Coronary artery (tissue), 2 donors: Measurements from ENCODE around the gene DPYD.

ENCODE experiments used
- DNase-seq: peaks from one replicate; pipeline ENCODE4 v3.0.0-alpha.2; 2017; ENCODE audit warnings: low spot score
- H3K27ac ChIP-seq, 2 donors: fragments of 200-600 bp; sonication (generic); one replicate each; pipeline ENCODE4 v1.5.1; 2016 to 2019
- H3K4me3 ChIP-seq: fragments of 200-600 bp; sonication (generic); 2 replicates; pipeline ENCODE4 v1.5.1; 2016; ENCODE audit warnings: mild to moderate bottlenecking, moderate library complexity
- CTCF ChIP-seq: fragments of 200-600 bp; sonication (generic); IDR thresholded peaks from one replicate; pipeline ENCODE4 v1.5.1; 2019; ENCODE audit warnings: antibody characterized with exemption

The DPYD gene

GRCh38 chr1:97936976-97937375, 16.1 kb upstream of the DPYD start:
- DNase-seq = no peak
- TF ChIP-seq CTCF = no peak
- H3K27ac ChIP-seq = no peak overlapping the region
- no peak overlapping the region for H3K4me3 ChIP-seq

GRCh38 chr1:97934491-97934890, 13.7 kb upstream of the DPYD start:
- DNase-seq = no peak
- Histone ChIP-seq H3K4me3 (no peak overlapping the region), H3K27ac (no peak overlapping the region)
- no peak for TF ChIP-seq CTCF

- H3K4me3 ChIP-seq = no peak overlapping the region
- DNase-seq = no peak
- no peak overlapping the region for H3K27ac ChIP-seq
- TF ChIP-seq CTCF = no peak
Observed at GRCh38 chr1:97929874-97930851, 9.3 kb upstream of the DPYD start.

- no peak for TF ChIP-seq CTCF
- DNase-seq = no peak
- Histone ChIP-seq H3K27ac (no peak overlapping the region), H3K4me3 (no peak overlapping the region)
Observed at GRCh38 chr1:97926017-97926708, 5.3 kb upstream of the DPYD start.

DNA sequence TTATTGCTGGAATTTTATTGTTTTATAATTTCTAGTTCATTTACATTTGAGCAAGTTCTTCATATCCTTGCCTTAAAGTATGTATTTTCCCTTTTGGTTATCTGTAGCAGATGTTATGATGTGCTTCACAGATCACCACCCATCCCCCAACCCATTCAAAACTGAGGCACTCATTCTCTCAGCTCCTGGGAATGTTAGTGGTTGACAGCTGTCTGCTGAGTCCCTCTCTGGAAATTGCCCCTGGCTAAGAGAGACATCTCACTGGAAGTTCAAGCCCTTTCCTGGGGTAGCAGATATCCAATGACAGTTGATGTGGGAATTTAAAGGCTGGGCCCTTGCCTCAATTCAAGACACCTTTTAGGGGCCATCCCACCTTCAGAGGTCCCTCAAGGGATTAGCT, 4.3 kb upstream of the DPYD start:
- H3K4me3 ChIP-seq = no peak overlapping the region
- no peak for TF ChIP-seq CTCF
- no peak overlapping the region for H3K27ac ChIP-seq
- DNase-seq = no peak

- TF ChIP-seq CTCF = no peak
Observed at GRCh38 chr1:97923811-97924210, 3.0 kb upstream of the DPYD start.

More at GRCh38 chr1:97923811-97924210, 3.0 kb upstream of the DPYD start:
- no peak overlapping the region for H3K27ac ChIP-seq
- DNase-seq = no peak
- H3K4me3 ChIP-seq = no peak overlapping the region
